ENCODE results near the gene FKBP2. TPM values are rescaled to one million over a fixed set of nuclear protein-coding genes. Genes with fewer than 3 reads are reported as not detected.
A peak's percentile ranks its signal among the peaks of the same experiment; 100 is the strongest.

FKBP2 gene
- total RNA-seq, 1 experiment from 2014 or later = 84.2 TPM

GRCh38 chr11:64247729-64248531 is 7.0 kb downstream of the FKBP2 start:
- Histone ChIP-seq H3K27ac (no peak overlapping the region), H3K36me3 (ENCODE audit: low read depth) (peaks cover 10% of the 10 kb centered on the region; the same call in 1 of the 2 replicates), H4K20me1 (ENCODE audit: insufficient read depth) (0 out of 2 replicates have a peak, but pooled peaks cover 7% of the 10 kb centered on the region), H3K79me2 (ENCODE audit: low read depth) (peaks cover 42% of the 10 kb centered on the region), H3K9me3 (ENCODE audit: insufficient read depth, low read depth) (no peaks in the 10 kb centered on the region), H2AFZ (peak overlapping the region; percentile 66), H3K4me1 (replicated peaks; ENCODE audit: insufficient read depth) (peaks cover 19% of the 10 kb centered on the region), H3K4me2 (peak overlapping the region; percentile 90), H3K4me3 (peak overlapping the region; percentile 70), H3K9me2 (ENCODE audit: insufficient read depth) (no peaks in the 10 kb centered on the region), H3F3A (ENCODE audit: insufficient read depth, low read depth) (peaks cover 70% of the 10 kb centered on the region), H3K27me3 (ENCODE audit: insufficient read depth, low read depth) (no peaks in the 10 kb centered on the region)
- no TSS peak for BruUV-seq (replicated peaks)
- CTCF ChIA-PET = interaction anchor here (1.1 to 1.6 kb wide), 2 partner anchors 22 to 107 kb away, joined by 3 read pairs; partner anchors contain the start of genes NUDT22 and TRPT1
- intact Hi-C loops (cut with micrococcal nuclease; ENCODE audit: unreplicated experiment) = loop anchor here (1.0 kb wide), 1 partner anchor 22 kb away; no protein-coding TSS in a partner anchor
- TF ChIP-seq EZH2 (IDR thresholded peaks at IDR 0.05; ENCODE audit: low read depth) = no peak
- POLR2A ChIA-PET (ENCODE audit: unreplicated experiment) = interaction anchor here (0.6 kb wide), 1 partner anchor 63 kb away, joined by 5 read pairs; no protein-coding TSS in a partner anchor
- DNase-seq = no peak

GRCh38 chr11:64248578-64248977 is 7.7 kb downstream of the FKBP2 start:
- no TSS peak for BruUV-seq (replicated peaks)
- no peak overlapping the region for H3K27ac ChIP-seq
- CTCF ChIA-PET = interaction anchor here (1.6 kb wide), 1 partner anchor 22 kb away, joined by 3 read pairs; the partner anchor contains the start of genes NUDT22 and TRPT1
- peaks cover 3% of the 10 kb centered on the region; the same call in 1 of the 2 replicates for H3K36me3 ChIP-seq (ENCODE audit: low read depth)
- TF ChIP-seq EZH2 (IDR thresholded peaks at IDR 0.05; ENCODE audit: low read depth) (no peak), CTCF (conservative IDR thresholded peaks at IDR 0.05) (no peak)
- intact Hi-C loops (cut with micrococcal nuclease; ENCODE audit: unreplicated experiment) = no loop called here
- H3K79me2 ChIP-seq (ENCODE audit: low read depth) = peaks cover 39% of the 10 kb centered on the region
- no peaks in the 10 kb centered on the region for H3K9me3 ChIP-seq (ENCODE audit: insufficient read depth, low read depth)
- H3F3A ChIP-seq (ENCODE audit: insufficient read depth, low read depth) = peaks cover 68% of the 10 kb centered on the region
- peaks cover 14% of the 10 kb centered on the region for H3K4me1 ChIP-seq (replicated peaks; ENCODE audit: insufficient read depth)
- POLR2A ChIA-PET (ENCODE audit: unreplicated experiment) = no interaction called here
- no peaks in the 10 kb centered on the region for H3K9me2 ChIP-seq (ENCODE audit: insufficient read depth)
- DNase-seq = no peak
- no peaks in the 10 kb centered on the region for H3K27me3 ChIP-seq (ENCODE audit: insufficient read depth, low read depth)
- H3K4me3 ChIP-seq = no peak overlapping the region
- no peak overlapping the region for H3K4me2 ChIP-seq
- no peak overlapping the region for H2AFZ ChIP-seq
- 0 out of 2 replicates have a peak, but pooled peaks cover 11% of the 10 kb centered on the region for H4K20me1 ChIP-seq (ENCODE audit: insufficient read depth)

- Histone ChIP-seq H4K20me1 (ENCODE audit: insufficient read depth) (0 out of 2 replicates have a peak, but pooled peaks cover 11% of the 10 kb centered on the region), H3K79me2 (ENCODE audit: low read depth) (peaks cover 34% of the 10 kb centered on the region), H3K9me2 (ENCODE audit: insufficient read depth) (no peaks in the 10 kb centered on the region), H3K27ac (no peak overlapping the region), H3F3A (ENCODE audit: insufficient read depth, low read depth) (peaks cover 63% of the 10 kb centered on the region), H3K4me3 (no peak overlapping the region), H3K36me3 (ENCODE audit: low read depth) (no peaks in the 10 kb centered on the region), H3K9me3 (ENCODE audit: insufficient read depth, low read depth) (no peaks in the 10 kb centered on the region), H3K4me2 (no peak overlapping the region), H2AFZ (no peak overlapping the region), H3K4me1 (replicated peaks; ENCODE audit: insufficient read depth) (peaks cover 14% of the 10 kb centered on the region), H3K27me3 (ENCODE audit: insufficient read depth, low read depth) (no peaks in the 10 kb centered on the region)
- ChIA-PET POLR2A (ENCODE audit: unreplicated experiment) (no interaction called here), CTCF (interaction anchor here (0.6 kb wide), 1 partner anchor 1451 kb away, joined by 3 read pairs; no protein-coding TSS in a partner anchor)
- no TSS peak for BruUV-seq (replicated peaks)
- no peak for DNase-seq
- intact Hi-C loops (cut with micrococcal nuclease; ENCODE audit: unreplicated experiment) = no loop called here
- TF ChIP-seq CTCF (conservative IDR thresholded peaks at IDR 0.05) (no peak), EZH2 (IDR thresholded peaks at IDR 0.05; ENCODE audit: low read depth) (no peak)
Measured at GRCh38 chr11:64249038-64249437, 8.1 kb downstream of the FKBP2 start.
